HCT116 (cell line): ENCODE data around the gene HEATR3. TPM values are rescaled to one million over a fixed set of nuclear protein-coding genes. Genes with fewer than 3 reads are reported as not detected.

Source experiments
- ATAC-seq: fragments of 200-7000 bp; cut with Tn5 transposase; 2 replicates; pipeline ENCODE4 v1.9.1; 2020; ENCODE audit warnings: mild to moderate bottlenecking, moderate library complexity
- BruUV-seq: library from RNA; stranded (reverse); fragments of 400-500 nt; replicated peaks from 2 replicates; lab custom pipeline; 2021; lab: Mats Ljungman, UMichigan
- CTCF ChIA-PET: fragments of 300-600 bp; sonication (Branson Sonifier 250); formaldehyde crosslinking; loops from one replicate; lab custom pipeline; 2021; ENCODE audit warnings: antibody characterized with exemption; lab: Charles Lee
- POLR2A ChIA-PET: fragments of 300-600, 350-600 bp; sonication (Branson Sonifier 250); formaldehyde crosslinking; loops from one replicate; lab custom pipeline; 2021; ENCODE audit warnings: antibody characterized with exemption; lab: Charles Lee
- RAD21 ChIA-PET, 2 experiments: fragments of 300-600 bp; sonication (Branson Sonifier 250); formaldehyde crosslinking; loops; one replicate each; lab custom pipeline; 2023; ENCODE audit warnings: low total read pairs in 2 of 2; ENCODE audit not compliant: uncharacterized antibody in 2 of 2, unreplicated experiment in 2 of 2, low non-redundant PET in 1 of 2; lab: Charles Lee
- DNase-seq: peaks from one replicate; pipeline ENCODE4 v3.0.0-alpha.2; 2010; ENCODE audit warnings: low read depth, low spot score
- H2AFZ ChIP-seq: fragments of 200-600 bp; shearing (Covaris generic), sonication (generic); 2 replicates; pipeline ENCODE4 v1.6.1; 2017; ENCODE audit warnings: low read depth, mixed run types, mixed read lengths, antibody characterized with exemption, low read length; ENCODE audit not compliant: poor library complexity, severe bottlenecking
- H3K27ac ChIP-seq: 2 replicates; pipeline ENCODE4 v1.5.1; 2012; ENCODE audit warnings: low read depth, low read length
- H3K27me3 ChIP-seq: fragments of 200-600 bp; sonication (generic); 2 replicates; pipeline ENCODE4 v1.6.1; 2016; ENCODE audit warnings: mixed run types, low read length, mixed read lengths; ENCODE audit not compliant: insufficient read depth
- H3K36me3 ChIP-seq, 2 experiments: fragments of 200-500 bp in 1 of 2; fragments of 200-600 bp in 1 of 2; sonication (Bioruptor generic) in 1 of 2; sonication (generic) in 1 of 2; 2 replicates each; pipeline versions ENCODE4 v1.5.1 to v1.6.1; 2014 to 2016; ENCODE audit warnings: low read length in 2 of 2, inconsistent platforms in 1 of 2, mixed read lengths in 1 of 2, mixed run types in 1 of 2; ENCODE audit not compliant: insufficient read depth in 2 of 2, control insufficient read depth in 1 of 2
- H3K4me1 ChIP-seq, 2 experiments: fragments of 200-600 bp in 1 of 2; sonication (generic) in 1 of 2; 2 replicates each; pipeline versions ENCODE4 v1.5.1 to v1.6.1; 2012 to 2017; ENCODE audit warnings: low read length in 2 of 2, inconsistent platforms in 1 of 2, mild to moderate bottlenecking in 1 of 2, mixed read lengths in 1 of 2, mixed run types in 1 of 2, moderate library complexity in 1 of 2; ENCODE audit not compliant: insufficient read depth in 2 of 2, control insufficient read depth in 1 of 2
- H3K4me2 ChIP-seq: fragments of 200-600 bp; sonication (generic); 2 replicates; pipeline ENCODE4 v1.6.1; 2017; ENCODE audit warnings: mixed run types, low read length, mixed read lengths
- H3K4me3 ChIP-seq, 2 experiments: fragments of 200-600 bp in 1 of 2; sonication (generic) in 1 of 2; replicated peaks in 1 of 2; 2 replicates each; pipeline ENCODE4 v1.5.1; 2011 to 2016; ENCODE audit warnings: low read length in 2 of 2, control low read depth in 1 of 2, low read depth in 1 of 2, mild to moderate bottlenecking in 1 of 2, mixed read lengths in 1 of 2, mixed run types in 1 of 2
- H3K79me2 ChIP-seq: fragments of 200-600 bp; sonication (generic); 2 replicates; pipeline ENCODE4 v1.6.1; 2017; ENCODE audit warnings: mild to moderate bottlenecking, mixed run types, low read length, moderate library complexity, mixed read lengths; ENCODE audit not compliant: insufficient read depth
- H3K9ac ChIP-seq: fragments of 200-600 bp; sonication (generic); 2 replicates; pipeline ENCODE4 v1.6.1; 2016; ENCODE audit warnings: low read length, mixed read lengths
- H3K9me2 ChIP-seq: fragments of 200-600 bp; sonication (generic), shearing (Covaris generic); 2 replicates; pipeline ENCODE4 v1.6.1; 2017; ENCODE audit warnings: mixed run types, mild to moderate bottlenecking, moderate library complexity; ENCODE audit not compliant: insufficient read depth
- H3K9me3 ChIP-seq, 2 experiments: fragments of 200-500 bp in 1 of 2; fragments of 200-600 bp in 1 of 2; sonication (Bioruptor generic) in 1 of 2; sonication (generic) in 1 of 2; 2 replicates each; pipeline ENCODE4 v1.6.1; 2014 to 2017; ENCODE audit warnings: low read length in 2 of 2, mixed read lengths in 2 of 2, inconsistent platforms in 1 of 2, low read depth in 1 of 2, mild to moderate bottlenecking in 1 of 2, mixed run types in 1 of 2, moderate library complexity in 1 of 2; ENCODE audit not compliant: control insufficient read depth in 1 of 2, insufficient read depth in 1 of 2
- H4K20me1 ChIP-seq: fragments of 200-600 bp; sonication (generic), shearing (Covaris generic); 2 replicates; pipeline ENCODE4 v1.6.1; 2017; ENCODE audit warnings: mixed run types, mild to moderate bottlenecking, moderate library complexity; ENCODE audit not compliant: insufficient read depth
- ATF3 ChIP-seq: IDR thresholded peaks from 2 replicates; pipeline ENCODE4 v1.6.1; 2012
- CBX3 ChIP-seq: IDR thresholded peaks from 2 replicates; pipeline ENCODE4 v1.6.1; 2012; ENCODE audit warnings: low read depth
- CEBPB ChIP-seq: IDR thresholded peaks from 2 replicates; pipeline ENCODE4 v1.6.1; 2012; ENCODE audit warnings: low read depth
- CTCF ChIP-seq, 3 experiments: fragments of 200-600 bp in 1 of 3; sonication (generic) in 1 of 3; IDR thresholded peaks in 2 of 3; conservative IDR thresholded peaks in 1 of 3; 2 replicates each; pipeline ENCODE4 v1.5.1; 2012 to 2017; ENCODE audit warnings: low read depth in 2 of 3, low read length in 2 of 3, antibody characterized with exemption in 1 of 3, borderline replicate concordance in 1 of 3, control low read depth in 1 of 3, mild to moderate bottlenecking in 1 of 3, mixed read lengths in 1 of 3, mixed run types in 1 of 3, moderate library complexity in 1 of 3; ENCODE audit not compliant: insufficient read depth in 1 of 3
- EGR1 ChIP-seq: IDR thresholded peaks from 2 replicates; pipeline ENCODE4 v1.6.1; 2012; ENCODE audit warnings: low read depth
- EZH2 ChIP-seq: fragments of 200-600 bp; sonication (generic); IDR thresholded peaks from 2 replicates; pipeline ENCODE4 v1.6.1; 2017; ENCODE audit warnings: antibody characterized with exemption, mixed run types
- EZH2phosphoT487 ChIP-seq: fragments of 200-600 bp; IDR thresholded peaks from 2 replicates; pipeline ENCODE4 v1.6.1; 2018; ENCODE audit warnings: antibody characterized with exemption, borderline replicate concordance
- FOSL1 ChIP-seq: IDR thresholded peaks from 2 replicates; pipeline ENCODE4 v1.6.1; 2012; ENCODE audit warnings: low read depth
- JUND ChIP-seq: IDR thresholded peaks from 2 replicates; pipeline ENCODE4 v1.6.1; 2012
- MAX ChIP-seq: IDR thresholded peaks from 2 replicates; pipeline ENCODE4 v1.6.1; 2012
- POLR2A ChIP-seq: IDR thresholded peaks from 2 replicates; pipeline ENCODE4 v1.7.0; 2011; ENCODE audit warnings: borderline replicate concordance; ENCODE audit not compliant: insufficient read depth, insufficient read length; ENCODE audit errors: extremely low read depth
- POLR2AphosphoS5 ChIP-seq: IDR thresholded peaks from 2 replicates; pipeline ENCODE4 v1.6.1; 2011; ENCODE audit warnings: mild to moderate bottlenecking, low read depth, low read length, moderate library complexity
- REST ChIP-seq: IDR thresholded peaks from 2 replicates; pipeline ENCODE4 v1.6.1; 2012; ENCODE audit warnings: low read depth
- SIN3A ChIP-seq: IDR thresholded peaks from 2 replicates; pipeline ENCODE4 v1.6.1; 2012; ENCODE audit warnings: low read depth
- SP1 ChIP-seq: IDR thresholded peaks from 2 replicates; pipeline ENCODE4 v1.6.1; 2012; ENCODE audit warnings: low read depth
- SRF ChIP-seq: IDR thresholded peaks from 2 replicates; pipeline ENCODE4 v1.6.1; 2012; ENCODE audit warnings: low read depth
- YY1 ChIP-seq: IDR thresholded peaks from 2 replicates; pipeline ENCODE4 v1.6.1; 2011; ENCODE audit warnings: low read length, low read depth, moderate library complexity, mild to moderate bottlenecking; ENCODE audit not compliant: insufficient replicate concordance; ENCODE audit errors: extremely low read depth
- ZFX ChIP-seq: fragments of 450-650 bp; IDR thresholded peaks from 2 replicates; pipeline ENCODE4 v1.6.1; 2017
- ZNF274 ChIP-seq: fragments of 200-500 bp; sonication (Bioruptor generic); IDR thresholded peaks from 2 replicates; pipeline ENCODE4 v1.6.1; 2014; ENCODE audit warnings: mild to moderate bottlenecking, low read depth, low read length, inconsistent platforms
- intact Hi-C: fragments of 100-400 bp; cut with micrococcal nuclease; formaldehyde crosslinking; loops from 2 replicates; pipeline ENCODE4 v1.10.0; 2022
- total RNA-seq: library from RNA; stranded (reverse); gene quantifications from one replicate; pipeline ENCODE4 v1.2.1, GENCODE V29; 2021; ENCODE audit not compliant: unreplicated experiment

Gene HEATR3
- total RNA-seq, 1 experiment from 2014 or later: 16.3 TPM

- no peak for TF ChIP-seq CTCF (IDR thresholded peaks at IDR 0.05 in 2 of 3, conservative IDR thresholded peaks at IDR 0.05 in 1 of 3; ENCODE audit: borderline replicate concordance in 1 of 3, insufficient read depth in 1 of 3, low read depth in 2 of 3, low read length in 2 of 3)
- no peak for TF ChIP-seq POLR2AphosphoS5
- no peak for TF ChIP-seq REST
Observed at GRCh38 chr16:50027829-50028228, 37.9 kb upstream of the HEATR3 start (continued).

- ATAC-seq (no peak), DNase-seq (no peak)
- Histone ChIP-seq H2AFZ (no peak overlapping the region), H3K27ac (no peak overlapping the region), H3K4me3 (no peak overlapping the region), H3K9me3 (no peaks in the 10 kb centered on the region), H3K9ac (no peak overlapping the region), H3K4me1 (no peaks in the 10 kb centered on the region), H3K36me3 (peaks cover 2 to 14% of the 10 kb centered on the region in 2 experiments; a peak in 2 of 4 replicates), H4K20me1 (no peaks in the 10 kb centered on the region), H3K4me2 (no peak overlapping the region), H3K27me3 (no peaks in the 10 kb centered on the region), H3K79me2 (no peaks in the 10 kb centered on the region), H3K9me2 (no peaks in the 10 kb centered on the region)
- no TSS peak for BruUV-seq
- ChIA-PET CTCF (interaction anchor here (2.3 kb wide), 1 partner anchor 11 kb away, joined by 11 read pairs; the partner anchor contains the start of gene CNEP1R1), RAD21 (no interaction called here), POLR2A (no interaction called here)
- intact Hi-C loops: no loop called here
- TF ChIP-seq EZH2phosphoT487 (no peak), EZH2 (no peak), CEBPB (no peak), SP1 (no peak), EGR1 (no peak), SIN3A (no peak), MAX (no peak), ATF3 (no peak), POLR2AphosphoS5 (no peak), ZFX (no peak), POLR2A (no peak), FOSL1 (no peak), CBX3 (no peak), JUND (no peak), ZNF274 (no peak), YY1 (no peak), SRF (no peak)
Observed at GRCh38 chr16:50035468-50035992, 30.2 kb upstream of the HEATR3 start.
